T-helper 1 cell treated with Interleukin-12 subunit alpha and Interleukin-12 subunit beta and Interleukin-4 antibody, amounts not matched to agents 30 μg/mL and 1 μg/mL, for 36 hours (primary cell): ENCODE data around the gene OTULIN.

Experiments used
- H3K27ac Mint-ChIP-seq: one replicate; pipeline ENCODE4 v1.8.0; 2021; ENCODE audit warnings: mild to moderate bottlenecking, mixed read lengths
- H3K27me3 Mint-ChIP-seq: one replicate; pipeline ENCODE4 v1.8.0; 2021; ENCODE audit warnings: low read depth, mixed read lengths
- H3K36me3 Mint-ChIP-seq: one replicate; pipeline ENCODE4 v1.8.0; 2021; ENCODE audit warnings: low read depth, mixed read lengths
- H3K4me1 Mint-ChIP-seq: one replicate; pipeline ENCODE4 v1.8.0; 2021; ENCODE audit warnings: low read depth, mixed read lengths
- H3K4me3 Mint-ChIP-seq: one replicate; pipeline ENCODE4 v1.8.0; 2021; ENCODE audit warnings: mild to moderate bottlenecking, moderate library complexity, mixed read lengths
- H3K9me3 Mint-ChIP-seq: one replicate; pipeline ENCODE4 v1.8.0; 2021; ENCODE audit warnings: mixed read lengths

The OTULIN gene

GRCh38 chr5:14662721-14663260 lies 1.7 kb upstream of the OTULIN start:
- no peaks in the 10 kb centered on the region for H3K27me3 Mint-ChIP-seq
- H3K36me3 Mint-ChIP-seq = peaks cover 27% of the 10 kb centered on the region
- peak overlapping the region; percentile 88 for H3K4me3 Mint-ChIP-seq
- H3K4me1 Mint-ChIP-seq = peaks cover 52% of the 10 kb centered on the region
- H3K27ac Mint-ChIP-seq = peak overlapping the region; percentile 93
- no peaks in the 10 kb centered on the region for H3K9me3 Mint-ChIP-seq

- Mint-ChIP-seq H3K4me1 (peaks cover 59% of the 10 kb centered on the region), H3K27me3 (no peaks in the 10 kb centered on the region), H3K36me3 (peaks cover 36% of the 10 kb centered on the region), H3K9me3 (no peaks in the 10 kb centered on the region), H3K27ac (peak overlapping the region; percentile 93), H3K4me3 (peak overlapping the region; percentile 88)
Measured at GRCh38 chr5:14663734-14664269, 716 bp upstream of the OTULIN start.

- H3K36me3 Mint-ChIP-seq = peaks cover 36% of the 10 kb centered on the region
Measured at GRCh38 chr5:14665101-14665822, 744 bp downstream of the OTULIN start.

GRCh38 chr5:14665949-14666348 lies 1.4 kb downstream of the OTULIN start:
- no peaks in the 10 kb centered on the region for H3K9me3 Mint-ChIP-seq
- H3K27me3 Mint-ChIP-seq = no peaks in the 10 kb centered on the region

More at GRCh38 chr5:14665101-14665822, 744 bp downstream of the OTULIN start:
- Mint-ChIP-seq H3K4me1 (peaks cover 61% of the 10 kb centered on the region), H3K27ac (peak overlapping the region; percentile 94), H3K4me3 (peak overlapping the region; percentile 93), H3K27me3 (no peaks in the 10 kb centered on the region), H3K9me3 (no peaks in the 10 kb centered on the region)

GRCh38 chr5:14666357-14666756 lies 1.8 kb downstream of the OTULIN start:
- peaks cover 33% of the 10 kb centered on the region for H3K36me3 Mint-ChIP-seq
- H3K27ac Mint-ChIP-seq = peak overlapping the region; percentile 94
- peak overlapping the region; percentile 93 for H3K4me3 Mint-ChIP-seq
- peaks cover 61% of the 10 kb centered on the region for H3K4me1 Mint-ChIP-seq
- H3K27me3 Mint-ChIP-seq = no peaks in the 10 kb centered on the region
- no peaks in the 10 kb centered on the region for H3K9me3 Mint-ChIP-seq

More at GRCh38 chr5:14665949-14666348, 1.4 kb downstream of the OTULIN start:
- H3K4me3 Mint-ChIP-seq = peak overlapping the region; percentile 93
- peak overlapping the region; percentile 94 for H3K27ac Mint-ChIP-seq
- peaks cover 32% of the 10 kb centered on the region for H3K36me3 Mint-ChIP-seq
- peaks cover 61% of the 10 kb centered on the region for H3K4me1 Mint-ChIP-seq

GRCh38 chr5:14667290-14667689 lies 2.8 kb downstream of the OTULIN start:
- H3K27ac Mint-ChIP-seq = no peak overlapping the region
- peaks cover 33% of the 10 kb centered on the region for H3K36me3 Mint-ChIP-seq
- peak overlapping the region; percentile 74 for H3K4me3 Mint-ChIP-seq
- no peaks in the 10 kb centered on the region for H3K27me3 Mint-ChIP-seq
- H3K4me1 Mint-ChIP-seq = peaks cover 68% of the 10 kb centered on the region
- no peaks in the 10 kb centered on the region for H3K9me3 Mint-ChIP-seq

GRCh38 chr5:14667770-14668169 lies 3.3 kb downstream of the OTULIN start:
- Mint-ChIP-seq H3K9me3 (no peaks in the 10 kb centered on the region), H3K27ac (peak overlapping the region; percentile 83), H3K36me3 (peaks cover 30% of the 10 kb centered on the region), H3K4me3 (peak overlapping the region; percentile 74), H3K4me1 (peaks cover 70% of the 10 kb centered on the region), H3K27me3 (no peaks in the 10 kb centered on the region)

GRCh38 chr5:14668181-14668591 lies 3.7 kb downstream of the OTULIN start:
- Mint-ChIP-seq H3K9me3 (no peaks in the 10 kb centered on the region), H3K27me3 (no peaks in the 10 kb centered on the region), H3K27ac (peak overlapping the region; percentile 83), H3K4me1 (peaks cover 71% of the 10 kb centered on the region), H3K36me3 (peaks cover 30% of the 10 kb centered on the region), H3K4me3 (peak overlapping the region; percentile 74)

- Mint-ChIP-seq H3K9me3 (no peaks in the 10 kb centered on the region), H3K4me1 (peaks cover 73% of the 10 kb centered on the region), H3K27ac (no peak overlapping the region), H3K4me3 (no peak overlapping the region), H3K27me3 (no peaks in the 10 kb centered on the region), H3K36me3 (peaks cover 37% of the 10 kb centered on the region)
Measured at GRCh38 chr5:14669415-14669814, 4.9 kb downstream of the OTULIN start.

- Mint-ChIP-seq H3K9me3 (no peaks in the 10 kb centered on the region), H3K36me3 (peaks cover 37% of the 10 kb centered on the region), H3K4me3 (peak overlapping the region; percentile 20), H3K27ac (peak overlapping the region; percentile 58), H3K4me1 (peaks cover 76% of the 10 kb centered on the region), H3K27me3 (no peaks in the 10 kb centered on the region)
Measured at GRCh38 chr5:14669975-14670374, 5.5 kb downstream of the OTULIN start.

GRCh38 chr5:14671414-14671813 lies 6.9 kb downstream of the OTULIN start:
- Mint-ChIP-seq H3K36me3 (peaks cover 37% of the 10 kb centered on the region), H3K27ac (peak overlapping the region; percentile 91), H3K9me3 (no peaks in the 10 kb centered on the region), H3K27me3 (no peaks in the 10 kb centered on the region), H3K4me3 (peak overlapping the region; percentile 64), H3K4me1 (peaks cover 78% of the 10 kb centered on the region)

- Mint-ChIP-seq H3K4me1 (peaks cover 76% of the 10 kb centered on the region), H3K4me3 (peak overlapping the region; percentile 4), H3K9me3 (no peaks in the 10 kb centered on the region), H3K27ac (peak overlapping the region; percentile 91), H3K36me3 (peaks cover 35% of the 10 kb centered on the region), H3K27me3 (no peaks in the 10 kb centered on the region)
Measured at GRCh38 chr5:14672082-14672481, 7.6 kb downstream of the OTULIN start.

- no peaks in the 10 kb centered on the region for H3K9me3 Mint-ChIP-seq
Measured at GRCh38 chr5:14672484-14673394, 8.2 kb downstream of the OTULIN start.

GRCh38 chr5:14673443-14673842 lies 8.9 kb downstream of the OTULIN start:
- Mint-ChIP-seq H3K36me3 (peaks cover 35% of the 10 kb centered on the region), H3K27ac (peak overlapping the region; percentile 91), H3K4me1 (peaks cover 69% of the 10 kb centered on the region), H3K9me3 (no peaks in the 10 kb centered on the region), H3K4me3 (no peak overlapping the region), H3K27me3 (no peaks in the 10 kb centered on the region)

More at GRCh38 chr5:14672484-14673394, 8.2 kb downstream of the OTULIN start:
- Mint-ChIP-seq H3K27me3 (no peaks in the 10 kb centered on the region), H3K4me3 (no peak overlapping the region), H3K36me3 (peaks cover 35% of the 10 kb centered on the region), H3K27ac (peak overlapping the region; percentile 91), H3K4me1 (peaks cover 71% of the 10 kb centered on the region)
